ENCODE data around the gene MDK. TPM values are rescaled to one million over a fixed set of nuclear protein-coding genes. Genes with fewer than 3 reads are reported as not detected.
A peak's percentile ranks its signal among the peaks of the same experiment; 100 is the strongest.

Gene MDK
- total RNA-seq, 2 donors from 2014 or later: 644 to 1,502 TPM

GRCh38 chr11:46363455-46364005 is 17.9 kb upstream of the MDK start:
- no peak overlapping the region for H3K27ac Mint-ChIP-seq
- WGBS, 2 experiments (ENCODE audit: insufficient coverage in 1 of 2, insufficient read length in 1 of 2): 89 to 91% methylated on average over 14 to 21 of the region's 21 CpGs

DNA sequence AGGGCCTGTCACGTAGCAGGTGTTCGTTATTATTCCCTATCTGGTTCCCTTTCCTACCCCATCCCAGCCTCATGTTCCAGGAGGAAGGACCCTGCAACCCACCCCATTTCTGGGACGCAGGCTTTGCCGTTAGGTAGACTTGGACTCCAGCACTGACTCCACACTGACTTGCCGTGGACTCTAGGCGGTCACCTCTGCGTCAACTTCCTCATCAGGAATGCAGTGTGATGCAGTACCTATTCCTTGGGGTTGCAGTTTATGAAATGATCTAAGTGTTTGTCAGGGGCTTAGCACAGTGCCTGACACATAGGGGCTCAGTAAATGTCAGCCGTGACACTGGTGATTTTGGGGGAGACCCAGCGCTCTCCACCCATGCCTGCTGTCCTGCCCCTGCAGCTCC is 17.4 kb upstream of the MDK start:
- Mint-ChIP-seq H3K27me3 (ENCODE audit: insufficient read depth) (no peaks in the 10 kb centered on the region), H3K9me3 (no peaks in the 10 kb centered on the region), H3K4me1 (peaks cover 19% of the 10 kb centered on the region), H3K4me3 (no peak overlapping the region), H3K27ac (no peak overlapping the region), H3K36me3 (ENCODE audit: low read depth) (peaks cover 2% of the 10 kb centered on the region)
- Histone ChIP-seq H3K4me3 (ENCODE audit: low read length) (no peak overlapping the region), H3K4me1 (ENCODE audit: control insufficient read depth, insufficient read depth, low read length) (peaks cover 6% of the 10 kb centered on the region), H3K27ac (ENCODE audit: low read depth, low read length) (no peak overlapping the region), H3K36me3 (ENCODE audit: control insufficient read depth, insufficient read depth, low read length) (peaks cover 11% of the 10 kb centered on the region), H3K9ac (ENCODE audit: extremely low read depth, low read length, poor library complexity, severe bottlenecking) (no peak overlapping the region), H3K9me3 (ENCODE audit: control insufficient read depth, low read length) (no peaks in the 10 kb centered on the region), H3K27me3 (ENCODE audit: control insufficient read depth, insufficient read depth, low read length, poor library complexity, severe bottlenecking) (no peaks in the 10 kb centered on the region)
- TF ChIP-seq CTCF (conservative IDR thresholded peaks at IDR 0.05): no peak
- DNase-seq: no peak
- WGBS, 2 experiments (ENCODE audit: insufficient coverage in 1 of 2, insufficient read length in 1 of 2): 93 to 99% methylated on average over 7 to 9 of the region's 9 CpGs

More at GRCh38 chr11:46363455-46364005, 17.9 kb upstream of the MDK start:
- Histone ChIP-seq H3K4me3 (ENCODE audit: low read length) (no peak overlapping the region), H3K27ac (ENCODE audit: low read depth, low read length) (peak overlapping the region; percentile 49), H3K36me3 (ENCODE audit: control insufficient read depth, insufficient read depth, low read length) (peaks cover 7% of the 10 kb centered on the region), H3K9ac (ENCODE audit: extremely low read depth, low read length, poor library complexity, severe bottlenecking) (no peak overlapping the region), H3K27me3 (ENCODE audit: control insufficient read depth, insufficient read depth, low read length, poor library complexity, severe bottlenecking) (no peaks in the 10 kb centered on the region), H3K9me3 (ENCODE audit: control insufficient read depth, low read length) (no peaks in the 10 kb centered on the region), H3K4me1 (ENCODE audit: control insufficient read depth, insufficient read depth, low read length) (peaks cover 6% of the 10 kb centered on the region)
- H3K4me3 Mint-ChIP-seq: no peak overlapping the region
- DNase-seq: no peak
- H3K36me3 Mint-ChIP-seq (ENCODE audit: low read depth): peaks cover under 1% of the 10 kb centered on the region
- H3K4me1 Mint-ChIP-seq: peaks cover 19% of the 10 kb centered on the region
- no peaks in the 10 kb centered on the region for H3K9me3 Mint-ChIP-seq
- no peaks in the 10 kb centered on the region for H3K27me3 Mint-ChIP-seq (ENCODE audit: insufficient read depth)
- TF ChIP-seq CTCF (conservative IDR thresholded peaks at IDR 0.05): no peak

DNA sequence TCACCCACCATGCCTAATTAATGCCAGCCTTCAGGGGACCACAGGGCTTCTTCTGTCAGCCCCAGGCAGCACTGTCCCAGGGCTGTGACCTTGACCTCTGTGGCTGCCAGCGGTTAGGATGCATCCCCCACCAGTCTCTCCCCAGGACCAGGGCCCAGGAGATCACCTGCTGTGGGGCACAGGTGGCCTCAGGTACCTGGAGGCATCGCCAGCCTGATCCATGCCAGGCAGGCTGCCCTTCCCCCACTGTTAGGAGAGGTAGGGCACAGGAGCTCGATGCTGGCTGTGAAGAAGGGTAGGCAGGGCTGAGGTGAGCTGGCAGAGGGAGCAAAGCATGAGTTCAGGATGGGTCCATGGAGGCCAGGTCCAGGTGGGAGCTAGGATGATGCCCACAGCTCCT is 16.7 kb upstream of the MDK start:
- H3K9me3 ChIP-seq (ENCODE audit: control insufficient read depth, low read length): no peaks in the 10 kb centered on the region
- Mint-ChIP-seq H3K4me3 (no peak overlapping the region), H3K9me3 (no peaks in the 10 kb centered on the region), H3K36me3 (ENCODE audit: low read depth) (peaks cover 8% of the 10 kb centered on the region), H3K27me3 (ENCODE audit: insufficient read depth) (no peaks in the 10 kb centered on the region), H3K4me1 (peaks cover 23% of the 10 kb centered on the region), H3K27ac (peak overlapping the region; percentile 69)
- no peak overlapping the region for H3K27ac ChIP-seq (ENCODE audit: low read depth, low read length)
- peaks cover 15% of the 10 kb centered on the region for H3K36me3 ChIP-seq (ENCODE audit: control insufficient read depth, insufficient read depth, low read length)
- no peak overlapping the region for H3K9ac ChIP-seq (ENCODE audit: extremely low read depth, low read length, poor library complexity, severe bottlenecking)
- no peak for DNase-seq
- WGBS, 2 experiments (ENCODE audit: insufficient coverage in 1 of 2, insufficient read length in 1 of 2): 88 to 93% methylated on average over 2 to 3 of the region's 3 CpGs
- H3K27me3 ChIP-seq (ENCODE audit: control insufficient read depth, insufficient read depth, low read length, poor library complexity, severe bottlenecking): no peaks in the 10 kb centered on the region
- H3K4me3 ChIP-seq (ENCODE audit: low read length): no peak overlapping the region
- H3K4me1 ChIP-seq (ENCODE audit: control insufficient read depth, insufficient read depth, low read length): peaks cover 6% of the 10 kb centered on the region
- no peak for TF ChIP-seq CTCF (conservative IDR thresholded peaks at IDR 0.05)

Measured in endodermal cell (in vitro differentiated cells).